GM19043 (cell line): ENCODE results near the gene BRINP2.

Source experiments
- ATAC-seq: cut with Tn5 transposase; IDR thresholded peaks from one replicate; pipeline ENCODE4 v1.9.1; 2021; ENCODE audit warnings: low read depth; ENCODE audit not compliant: unreplicated experiment

The BRINP2 gene

DNA sequence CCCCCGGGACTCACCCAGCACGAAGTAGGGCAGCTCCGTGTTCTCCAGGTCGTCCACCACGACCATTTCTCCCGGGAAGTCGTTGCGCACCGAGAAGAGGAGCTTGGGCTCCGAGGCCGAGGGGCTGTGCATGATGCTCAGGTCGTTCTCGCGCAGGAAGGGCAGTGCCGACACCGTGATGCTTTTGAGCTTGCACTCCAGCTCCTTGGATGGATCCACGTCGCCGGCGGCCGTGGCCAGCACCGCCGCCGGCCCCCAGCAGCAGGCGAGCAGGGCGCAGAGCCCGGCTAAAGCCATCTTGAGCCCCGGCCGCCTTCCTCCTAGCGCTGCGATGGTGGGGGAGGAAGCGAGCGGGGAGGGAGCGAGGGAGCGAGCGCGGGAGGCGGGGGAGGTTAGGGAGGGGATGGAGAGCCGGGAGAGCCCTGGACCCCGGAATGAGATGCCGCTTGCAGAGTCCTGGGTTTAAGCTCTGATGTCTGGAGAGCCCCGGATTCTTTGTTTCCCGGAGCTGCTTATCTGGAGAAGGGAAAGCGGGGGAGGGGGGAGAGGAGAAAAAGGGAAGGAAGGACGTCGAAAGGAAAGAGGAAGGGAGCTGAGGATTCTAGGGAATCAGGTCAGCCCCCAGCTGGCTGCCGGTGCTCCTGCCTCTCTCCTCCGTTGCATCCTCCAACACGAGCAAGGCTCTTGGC, 6.2 kb upstream of the BRINP2 start, which contains the start of gene ASTN1:
ASTN1 (minus strand) TSS at position 333 of the 689 bp plus-strand sequence; CDS start at position 297, 36 bp downstream.
- no peak for ATAC-seq

- no peak for ATAC-seq
Observed at GRCh38 chr1:177165069-177165439, 5.7 kb upstream of the BRINP2 start.

DNA sequence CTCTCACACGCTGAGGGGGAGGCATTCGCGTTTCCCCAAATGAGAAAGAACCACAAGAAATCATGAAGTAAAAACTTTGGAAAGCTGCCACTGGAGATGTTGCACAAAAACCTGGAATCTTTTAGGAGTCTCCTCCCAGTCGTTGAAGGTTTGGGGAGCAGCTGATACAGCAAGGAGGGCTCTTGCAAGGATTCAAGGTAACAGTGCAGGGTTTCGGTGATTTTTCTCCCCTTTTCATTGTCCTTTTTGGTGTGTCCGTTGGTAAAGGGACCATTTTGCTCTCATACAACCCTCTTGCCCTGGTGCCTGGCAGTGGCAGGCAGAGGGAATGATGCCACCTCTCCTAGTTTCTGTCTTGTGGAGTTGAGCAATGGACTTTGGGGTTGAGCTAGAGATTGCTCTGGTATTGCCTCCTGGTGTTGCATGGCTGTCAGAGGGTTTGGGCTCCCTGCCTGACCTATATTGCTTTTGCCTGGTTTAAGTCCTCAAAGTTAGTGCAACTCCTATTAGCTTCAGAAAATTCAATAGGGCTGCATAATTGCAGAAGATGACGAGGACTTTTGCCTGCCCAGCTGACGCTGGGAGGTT, 872 bp downstream of the BRINP2 start:
- ATAC-seq = no peak

DNA sequence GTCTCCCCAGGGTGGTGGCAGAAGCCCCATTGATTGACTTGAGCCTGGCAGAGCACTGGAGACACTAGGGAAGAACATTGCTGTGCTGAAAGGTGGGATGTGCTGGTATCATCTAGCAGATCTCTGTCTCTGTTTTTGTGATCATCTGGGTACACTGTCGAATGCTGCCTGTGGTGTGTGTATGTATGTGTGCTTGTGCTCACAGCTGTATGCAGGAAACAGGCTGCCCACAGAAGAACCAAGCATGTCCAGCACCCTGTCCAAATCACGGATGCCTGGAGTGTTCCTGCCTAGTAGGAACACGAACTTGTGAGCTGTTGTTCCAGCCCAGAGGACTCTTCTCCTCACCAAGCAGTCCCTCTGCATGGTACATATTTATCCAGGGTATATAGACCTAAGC, 1.5 kb downstream of the BRINP2 start:
- ATAC-seq = no peak

GRCh38 chr1:177172866-177173265, 2.1 kb downstream of the BRINP2 start:
- no peak for ATAC-seq

- ATAC-seq = no peak
Observed at GRCh38 chr1:177173976-177174375, 3.2 kb downstream of the BRINP2 start.

DNA sequence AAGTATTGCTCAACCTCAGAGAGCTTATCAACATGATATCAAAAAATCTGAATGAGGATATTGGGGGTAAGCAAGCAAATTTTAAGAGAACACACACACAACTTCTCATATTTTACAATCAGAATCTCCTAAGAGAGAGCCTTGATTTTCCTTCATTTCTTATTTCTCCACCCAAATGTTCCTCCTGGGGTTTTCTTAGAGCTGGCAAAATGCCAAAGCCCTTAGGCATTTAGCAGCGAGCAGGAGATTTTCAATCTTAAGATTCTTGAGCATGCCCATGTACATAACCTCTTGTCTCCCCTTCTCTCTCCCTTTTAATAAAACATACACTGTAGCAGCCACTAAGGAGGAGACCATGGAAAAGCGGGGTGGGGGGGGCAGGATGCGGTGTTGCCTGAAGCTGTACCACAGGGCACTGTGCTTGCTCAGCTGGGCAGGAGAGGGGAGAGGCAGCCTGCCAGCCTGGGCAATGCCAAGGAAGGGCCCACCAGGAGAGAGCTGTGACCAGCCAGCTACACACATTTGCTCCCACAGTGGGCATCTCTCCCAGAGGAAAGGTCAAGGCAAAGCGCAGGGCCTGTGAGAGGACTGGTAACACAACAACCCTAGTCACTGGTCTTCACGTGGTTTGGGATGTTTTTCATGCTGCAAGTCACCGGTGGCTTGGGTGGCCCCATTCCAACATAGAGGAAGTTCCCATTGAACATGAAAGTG, 4.3 kb downstream of the BRINP2 start:
- no peak for ATAC-seq

DNA sequence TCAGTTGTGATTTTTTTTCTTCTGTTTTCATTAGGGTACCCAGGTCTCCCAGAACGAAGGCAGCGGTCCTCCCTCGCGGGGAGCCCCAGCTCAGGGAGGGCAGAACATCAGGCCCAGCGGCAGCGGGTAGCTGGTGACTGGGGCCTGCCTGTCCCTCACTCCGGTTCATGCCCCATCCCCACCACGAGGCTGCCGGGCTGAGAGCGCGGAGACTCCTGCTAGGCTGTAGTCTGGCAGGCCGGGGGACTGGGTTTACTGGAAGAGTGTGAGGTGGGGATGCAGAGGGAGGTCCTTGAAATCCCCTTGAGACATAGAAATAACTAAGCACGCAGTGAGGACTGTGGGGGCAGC, 10.5 kb downstream of the BRINP2 start:
- peak; percentile 14 for ATAC-seq

DNA sequence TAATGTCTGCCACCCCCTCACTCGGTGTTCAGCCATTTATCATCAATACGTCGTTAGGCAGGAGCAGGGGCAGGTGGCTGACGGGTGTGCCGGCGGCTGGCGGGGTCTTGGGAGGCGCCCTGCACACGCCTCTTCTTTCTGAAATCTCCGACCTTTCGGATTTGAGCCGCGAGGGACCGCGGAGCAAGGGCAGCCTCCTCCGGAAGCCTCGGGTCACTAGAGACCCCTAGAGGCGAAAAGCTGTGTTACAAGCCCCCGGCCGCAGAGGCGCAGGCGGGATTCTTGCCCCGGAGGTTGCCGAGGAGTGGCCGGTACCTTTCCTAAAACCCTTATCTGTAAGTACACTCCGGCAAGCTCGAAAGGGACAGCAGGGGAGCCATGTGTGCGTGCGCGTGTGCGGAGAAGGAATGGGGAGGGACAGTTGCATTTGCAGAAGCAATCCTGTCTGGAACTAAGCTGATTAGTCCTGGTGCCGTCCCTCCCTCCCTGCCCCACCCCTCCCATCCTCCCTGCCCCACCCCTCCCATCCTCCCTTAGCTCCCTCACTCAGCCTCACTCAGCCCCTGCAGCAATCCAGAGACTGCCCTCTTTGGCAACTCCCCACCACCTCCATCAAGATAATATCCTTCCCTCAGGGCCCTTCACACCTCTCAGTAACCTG, 11.0 kb downstream of the BRINP2 start:
- ATAC-seq = peak; percentile 90

DNA sequence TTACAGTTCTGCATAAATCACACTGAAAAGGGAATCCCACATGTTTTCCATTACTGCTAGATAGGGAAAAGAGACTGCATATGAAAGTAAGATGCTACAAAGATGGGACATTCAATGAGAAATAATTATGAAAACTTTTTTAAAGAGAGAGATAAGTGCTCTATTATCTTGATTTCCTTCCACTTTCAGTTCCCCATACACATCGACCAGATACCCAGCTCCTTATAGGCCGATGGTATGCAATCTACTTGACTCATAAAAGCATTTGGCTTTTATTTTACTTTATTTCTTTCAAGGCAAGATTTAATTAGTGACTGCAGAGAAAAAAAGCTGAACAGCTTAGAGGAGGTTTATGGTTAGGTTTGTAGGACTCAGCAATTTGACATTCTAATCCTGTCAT, 13.1 kb downstream of the BRINP2 start:
- no peak for ATAC-seq

DNA sequence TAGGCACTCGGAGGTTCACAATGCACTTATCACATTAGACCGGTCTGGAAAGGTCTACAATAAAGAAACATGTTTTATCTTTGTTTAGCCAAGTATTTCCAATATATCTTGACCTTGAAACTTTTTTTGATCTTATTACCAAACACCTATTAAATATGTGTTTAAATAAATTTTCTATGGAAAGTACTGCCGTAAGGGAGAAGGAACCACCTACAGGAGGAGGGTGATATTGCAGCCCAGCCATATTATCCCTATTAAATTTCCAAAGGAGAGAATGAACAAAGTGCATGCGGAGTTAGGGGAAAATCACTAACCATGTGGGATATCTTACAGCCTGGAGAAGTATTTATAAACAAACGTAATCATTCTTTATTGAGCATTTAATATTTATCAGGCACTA, 14.5 kb downstream of the BRINP2 start:
- no peak for ATAC-seq

DNA sequence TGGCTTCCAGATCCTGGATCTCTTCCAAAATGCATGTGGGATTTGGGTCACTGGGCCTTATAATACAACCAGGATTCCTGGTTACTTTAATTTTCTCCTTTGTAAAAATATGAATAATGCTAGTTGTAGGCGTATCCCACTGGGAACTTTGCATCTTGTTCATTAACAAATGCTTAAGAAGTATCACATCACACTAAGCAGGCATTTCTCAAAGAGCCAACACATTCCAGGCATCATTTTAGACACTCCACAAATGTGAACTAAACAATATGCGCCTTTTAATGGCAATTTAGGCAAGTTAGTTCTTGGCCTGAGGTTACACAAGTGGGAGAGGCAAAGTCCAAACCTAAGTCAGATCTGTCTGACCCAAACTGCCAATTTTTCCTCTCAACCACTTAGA, 15.9 kb downstream of the BRINP2 start:
- no peak for ATAC-seq

- no peak for ATAC-seq
Observed at GRCh38 chr1:177190308-177190970, 19.7 kb downstream of the BRINP2 start.

- no peak for ATAC-seq
Observed at GRCh38 chr1:177198243-177198642, 27.5 kb downstream of the BRINP2 start.

- no peak for ATAC-seq
Observed at GRCh38 chr1:177200290-177200689, 29.5 kb downstream of the BRINP2 start.

DNA sequence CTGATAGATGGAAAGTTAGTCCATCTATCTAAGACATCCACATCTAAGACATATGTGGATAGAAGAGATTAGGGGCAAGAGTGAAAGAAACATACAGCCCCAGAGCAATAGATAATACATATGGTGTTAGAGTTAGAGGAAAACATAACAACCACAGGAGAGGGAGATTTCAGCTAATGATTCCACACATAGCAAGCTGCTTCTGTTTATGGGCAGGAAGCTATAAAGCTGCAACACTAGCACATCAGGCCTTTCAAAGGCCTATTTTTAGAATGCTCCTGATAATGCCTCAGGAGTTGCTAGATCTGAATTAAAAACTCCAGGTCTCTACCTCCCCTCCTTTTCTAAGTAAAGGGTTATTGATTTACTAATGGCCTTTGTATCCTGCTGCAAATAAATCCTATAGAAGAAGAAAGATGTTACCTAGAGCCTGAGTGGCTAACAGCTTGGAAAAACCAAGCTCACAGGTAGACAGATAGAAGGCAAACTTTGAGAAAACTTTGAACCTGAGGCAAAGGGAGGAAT, 36.1 kb downstream of the BRINP2 start:
- no peak for ATAC-seq

GRCh38 chr1:177208920-177209319, 38.2 kb downstream of the BRINP2 start:
- no peak for ATAC-seq

DNA sequence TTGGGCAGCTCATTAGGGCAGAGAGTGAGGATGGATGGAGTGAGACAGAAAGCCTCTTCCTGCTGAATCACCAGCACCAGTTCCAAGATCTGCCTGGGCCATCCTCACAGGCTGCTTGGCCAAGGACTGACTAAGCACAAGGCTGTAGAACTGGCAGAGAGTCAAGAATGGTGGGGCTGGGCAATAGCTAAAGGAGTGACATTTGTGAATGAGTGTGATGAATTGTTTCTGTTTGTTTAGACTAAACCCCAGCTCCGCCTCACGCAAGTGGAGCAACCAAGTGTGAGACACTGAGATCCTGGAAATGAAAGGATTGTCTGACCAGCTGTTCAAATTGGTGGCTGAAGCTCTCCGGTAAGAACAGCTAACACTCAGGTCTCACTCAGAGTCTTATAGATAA, 38.6 kb downstream of the BRINP2 start:
- ATAC-seq = no peak

DNA sequence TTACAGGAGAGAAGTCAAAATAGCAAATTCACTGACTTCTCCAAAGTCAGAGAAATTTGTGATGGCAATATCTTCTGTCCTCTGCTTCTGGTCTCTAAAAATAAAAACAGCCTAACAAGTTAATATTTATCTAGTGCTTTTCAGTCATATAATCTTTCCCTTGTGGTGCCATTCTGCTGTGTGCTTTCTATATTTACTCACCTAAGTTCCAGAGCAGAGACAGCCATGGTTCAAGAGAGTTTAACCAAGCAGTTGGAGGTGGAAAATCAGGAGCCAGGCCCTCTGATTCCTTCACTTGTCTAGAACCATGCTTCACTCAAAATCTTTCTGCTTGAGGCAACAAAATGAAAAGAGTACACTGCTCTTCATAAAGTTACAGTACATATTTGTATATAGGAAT, 39.3 kb downstream of the BRINP2 start:
- no peak for ATAC-seq

- ATAC-seq = no peak
Observed at GRCh38 chr1:177211231-177211630, 40.5 kb downstream of the BRINP2 start.
